GM18909 (cell line): Measurements from ENCODE around the gene LARP4.
"Not testable (repeated sequence)": the region's sequence is repeated elsewhere in the genome, so short reads cannot be mapped to it uniquely, and the experiment has no call there.

Experiments used
- ATAC-seq: cut with Tn5 transposase; IDR thresholded peaks from one replicate; pipeline ENCODE4 v1.9.1; 2021; ENCODE audit warnings: mild to moderate bottlenecking; ENCODE audit not compliant: unreplicated experiment, poor library complexity

The LARP4 gene

DNA sequence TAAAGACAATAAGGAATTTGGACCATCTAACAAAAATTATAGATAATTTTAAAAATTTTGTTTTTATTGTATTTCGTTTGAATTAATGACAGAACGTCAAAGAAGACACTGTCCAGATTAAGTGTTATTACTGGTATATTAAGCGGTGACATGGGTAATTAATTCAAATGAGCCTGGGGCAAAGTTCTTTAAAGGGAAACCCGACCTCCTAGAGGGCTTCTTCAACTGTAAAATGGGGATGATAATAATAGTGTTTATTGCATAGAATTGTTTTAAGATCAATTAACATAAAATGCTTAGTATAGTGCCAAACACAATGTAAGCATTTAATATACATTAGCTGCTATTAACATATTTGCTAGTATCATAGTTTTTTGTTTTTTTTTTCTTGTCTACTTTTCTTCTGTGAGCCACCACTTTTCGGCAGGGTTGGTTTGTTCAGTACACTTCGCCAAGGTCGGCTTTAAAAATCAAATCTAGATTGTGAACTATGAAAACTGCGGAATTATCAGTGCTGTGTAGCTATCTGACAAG is 514 bp upstream of the LARP4 start:
- no peak for ATAC-seq

- peak; percentile 11 for ATAC-seq
Measured at GRCh38 chr12:50401500-50402081, 906 bp downstream of the LARP4 start.

DNA sequence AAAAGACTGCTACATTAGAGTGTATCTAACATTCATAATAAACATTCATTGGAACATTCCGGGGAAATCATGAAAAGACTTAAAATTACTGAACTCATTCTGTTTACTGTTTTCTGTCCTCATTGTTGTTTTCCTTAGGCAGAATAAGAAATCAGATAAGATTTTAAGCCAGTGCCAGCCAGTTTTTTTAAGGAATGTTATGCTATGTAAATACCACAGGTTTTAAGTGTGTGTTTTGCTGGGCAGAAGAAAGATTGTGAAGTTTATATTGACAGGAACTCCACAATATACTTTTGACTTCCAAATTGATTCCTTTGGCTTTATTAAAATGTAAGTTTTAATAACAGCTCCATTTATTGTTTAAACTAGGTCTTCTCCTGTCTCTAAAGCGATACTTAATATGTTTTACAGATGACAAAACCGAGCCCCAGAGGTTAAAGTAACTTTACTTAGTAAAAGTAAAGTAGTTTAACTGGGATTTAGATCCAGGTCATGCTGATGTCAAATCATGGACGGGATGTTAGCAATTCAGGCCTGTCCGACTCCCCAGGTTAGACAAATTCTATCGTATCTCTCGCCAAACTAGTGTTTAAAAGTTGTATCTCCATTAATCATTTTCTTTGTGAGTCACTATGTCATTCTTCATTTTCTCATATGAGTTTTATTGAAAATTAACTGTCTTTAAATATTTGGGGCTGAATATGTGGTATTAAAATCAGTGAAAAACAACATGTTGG is 1.7 kb downstream of the LARP4 start:
- no peak for ATAC-seq

- ATAC-seq = no peak
Measured at GRCh38 chr12:50403001-50403440, 2.3 kb downstream of the LARP4 start.

GRCh38 chr12:50404307-50404706 is 3.6 kb downstream of the LARP4 start:
- ATAC-seq = no peak

DNA sequence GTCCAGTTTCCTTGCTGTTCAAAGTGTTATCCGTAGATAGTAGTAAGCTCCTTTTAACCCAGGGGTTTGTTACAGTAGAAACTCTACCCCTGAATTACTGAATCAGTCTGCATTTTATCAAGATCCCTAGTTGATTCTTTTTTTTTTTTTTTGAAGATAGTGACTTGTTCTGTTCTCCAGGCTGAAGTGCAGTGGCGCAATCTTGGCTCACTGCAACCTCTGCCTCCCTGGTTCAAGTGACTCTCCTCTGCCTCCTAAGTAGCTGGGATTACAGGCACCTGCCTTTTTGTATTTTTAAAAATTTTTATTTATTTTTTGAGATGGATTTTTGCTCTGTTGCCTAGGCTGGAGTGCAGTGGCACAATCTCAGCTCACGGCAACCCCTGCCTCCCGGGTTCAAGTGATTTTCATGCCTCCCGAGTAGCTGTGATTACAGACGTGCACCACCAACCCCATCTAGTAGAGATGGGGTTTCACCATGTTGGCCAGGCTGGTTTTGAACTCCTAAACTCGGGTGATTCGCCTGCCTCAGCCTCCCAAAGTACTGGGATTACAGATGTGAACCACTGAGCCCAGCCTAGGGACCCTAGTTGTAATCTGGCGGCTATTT is 10.5 kb downstream of the LARP4 start:
- ATAC-seq = no peak

DNA sequence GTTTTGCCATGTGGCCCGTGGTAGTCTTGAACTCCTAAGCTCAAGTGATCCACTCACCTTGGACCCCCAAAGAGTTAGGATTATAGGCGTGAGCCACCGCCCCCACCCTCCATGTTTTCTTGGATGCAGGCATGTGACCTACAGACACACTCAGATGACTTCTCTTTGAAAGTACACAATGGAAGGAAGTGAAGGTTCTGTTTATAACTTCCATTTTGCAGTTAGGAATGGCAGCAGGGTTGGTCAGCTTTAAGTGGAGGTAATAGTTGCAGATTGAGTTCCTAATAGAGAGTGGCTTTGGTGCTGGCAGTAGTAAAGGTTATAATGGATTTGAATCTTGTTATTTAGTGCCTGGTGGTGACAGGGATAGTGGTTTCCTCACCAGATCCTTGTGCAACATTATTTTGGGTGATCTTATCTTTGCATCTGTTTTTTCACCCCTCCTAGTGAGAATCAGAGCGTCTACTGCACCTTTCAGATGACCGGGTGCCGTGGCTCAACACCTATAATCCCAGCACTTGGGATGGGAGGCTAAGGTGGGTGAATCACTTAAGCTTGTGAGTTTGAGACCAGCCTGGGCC is 15.3 kb downstream of the LARP4 start:
- ATAC-seq = no peak

- ATAC-seq = no peak
Measured at GRCh38 chr12:50419112-50419909, 18.6 kb downstream of the LARP4 start.

- ATAC-seq = not testable (repeated sequence)
Measured at GRCh38 chr12:50422855-50423254, 22.2 kb downstream of the LARP4 start.

DNA sequence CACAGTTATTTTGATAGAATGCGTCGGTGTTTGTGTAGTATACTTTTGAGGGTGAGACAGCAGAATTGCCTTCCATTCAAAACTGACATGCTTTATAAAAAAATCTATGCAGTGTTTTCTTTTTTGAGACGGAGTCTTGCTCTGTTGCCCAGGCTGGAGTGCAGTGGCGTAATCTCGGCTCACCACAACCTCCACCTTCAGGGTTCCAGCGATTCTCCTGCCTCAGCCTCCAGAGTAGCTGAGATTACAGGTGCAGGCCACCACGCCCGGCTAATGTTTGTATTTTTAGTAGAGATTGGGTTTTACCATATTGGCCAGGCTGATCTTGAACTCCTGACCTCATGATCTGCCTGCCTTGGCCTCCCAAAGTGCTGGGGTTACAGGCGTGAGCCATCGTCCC is 22.7 kb downstream of the LARP4 start:
- not testable (repeated sequence) for ATAC-seq

- no peak for ATAC-seq
Measured at GRCh38 chr12:50425589-50426258, 25.0 kb downstream of the LARP4 start.

GRCh38 chr12:50431656-50432055 is 31.0 kb downstream of the LARP4 start:
- not testable (repeated sequence) for ATAC-seq

DNA sequence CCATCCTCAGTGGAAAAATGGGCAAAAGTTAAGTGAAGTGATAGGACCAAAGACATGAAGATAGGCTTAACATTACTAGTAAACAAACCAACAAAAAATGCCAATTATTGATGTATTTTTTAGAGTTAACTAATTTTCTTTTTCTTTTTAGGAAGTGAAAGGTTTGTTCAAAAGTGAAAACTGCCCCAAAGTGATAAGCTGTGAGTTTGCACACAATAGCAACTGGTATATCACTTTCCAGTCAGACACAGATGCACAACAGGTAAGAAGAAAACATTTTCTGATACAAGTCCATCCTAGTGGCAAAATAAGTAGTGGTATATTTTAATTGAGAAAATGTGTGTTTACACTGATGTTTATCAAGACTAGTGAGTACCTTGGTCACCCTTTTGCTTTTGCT is 39.6 kb downstream of the LARP4 start:
- no peak for ATAC-seq

DNA sequence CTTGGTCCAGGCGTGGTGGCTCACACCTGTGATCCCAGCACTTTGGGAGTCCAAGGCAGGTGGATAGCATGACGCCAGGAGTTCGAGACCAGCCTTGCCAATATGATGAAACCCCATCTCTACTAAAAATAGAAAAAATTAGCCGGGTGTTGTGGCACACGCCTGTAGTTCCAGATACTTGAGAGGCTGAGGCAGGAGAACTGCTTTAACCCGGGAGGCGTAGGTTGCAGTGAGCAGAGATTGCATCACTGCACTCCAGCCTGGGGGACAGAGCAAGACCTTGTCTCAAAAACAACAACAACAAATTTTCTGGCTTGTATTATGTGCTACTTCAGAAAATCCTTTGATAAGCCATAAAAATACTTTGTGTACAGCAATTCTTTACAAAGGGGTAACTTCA is 41.1 kb downstream of the LARP4 start:
- no peak for ATAC-seq

GRCh38 chr12:50442178-50442908 is 41.7 kb downstream of the LARP4 start:
- ATAC-seq = no peak

GRCh38 chr12:50449671-50450070 is 49.0 kb downstream of the LARP4 start:
- ATAC-seq = not testable (repeated sequence)

DNA sequence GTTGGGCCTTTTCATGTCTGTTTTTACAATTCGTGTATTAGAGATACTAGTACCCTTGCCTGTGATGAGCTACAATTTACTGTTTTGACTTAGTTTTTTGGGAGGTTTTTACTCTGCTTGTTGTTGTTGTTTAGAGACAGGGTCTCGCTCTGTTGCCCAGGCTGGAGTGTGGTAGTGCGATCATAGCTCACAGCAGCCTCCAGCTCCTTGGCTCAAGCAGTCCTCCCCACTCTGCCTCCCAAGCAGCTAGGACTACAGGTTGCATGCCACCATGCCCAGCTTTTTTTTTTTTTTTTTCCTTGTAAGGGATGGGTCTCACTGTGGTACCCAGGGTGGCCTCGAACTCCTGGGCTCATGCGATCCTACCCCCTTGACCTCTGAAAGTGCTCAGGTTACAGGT is 52.1 kb downstream of the LARP4 start:
- ATAC-seq = no peak

- no peak for ATAC-seq
Measured at GRCh38 chr12:50453872-50454271, 53.2 kb downstream of the LARP4 start.

- ATAC-seq = no peak
Measured at GRCh38 chr12:50458606-50459005, 57.9 kb downstream of the LARP4 start.
